GM20000 (cell line): ENCODE data around the gene STAG2.
A peak's percentile ranks its signal among the peaks of the same experiment; 100 is the strongest.
"Not testable (repeated sequence)": the region's sequence is repeated elsewhere in the genome, so short reads cannot be mapped to it uniquely, and the experiment has no call there.

Source experiments
- DNase-seq: peaks from one replicate; pipeline ENCODE4 v3.0.0; 2012; ENCODE audit warnings: low spot score
- TF ChIP-seq, protein P1 (sequence below): IDR thresholded peaks from 2 replicates; pipeline ENCODE4 v1.5.1; 2012; ENCODE audit warnings: mild to moderate bottlenecking, control low read depth; ENCODE audit errors: extremely low read depth, missing control alignments

STAG2 gene

GRCh38 chrX:123961268-123962005 lies at the start of gene STAG2:
Gene STAG2 (plus strand): TSS chrX:123961706. CDS start chrX:124022628, 60,922 bp downstream.
- TF ChIP-seq, protein P1, sequence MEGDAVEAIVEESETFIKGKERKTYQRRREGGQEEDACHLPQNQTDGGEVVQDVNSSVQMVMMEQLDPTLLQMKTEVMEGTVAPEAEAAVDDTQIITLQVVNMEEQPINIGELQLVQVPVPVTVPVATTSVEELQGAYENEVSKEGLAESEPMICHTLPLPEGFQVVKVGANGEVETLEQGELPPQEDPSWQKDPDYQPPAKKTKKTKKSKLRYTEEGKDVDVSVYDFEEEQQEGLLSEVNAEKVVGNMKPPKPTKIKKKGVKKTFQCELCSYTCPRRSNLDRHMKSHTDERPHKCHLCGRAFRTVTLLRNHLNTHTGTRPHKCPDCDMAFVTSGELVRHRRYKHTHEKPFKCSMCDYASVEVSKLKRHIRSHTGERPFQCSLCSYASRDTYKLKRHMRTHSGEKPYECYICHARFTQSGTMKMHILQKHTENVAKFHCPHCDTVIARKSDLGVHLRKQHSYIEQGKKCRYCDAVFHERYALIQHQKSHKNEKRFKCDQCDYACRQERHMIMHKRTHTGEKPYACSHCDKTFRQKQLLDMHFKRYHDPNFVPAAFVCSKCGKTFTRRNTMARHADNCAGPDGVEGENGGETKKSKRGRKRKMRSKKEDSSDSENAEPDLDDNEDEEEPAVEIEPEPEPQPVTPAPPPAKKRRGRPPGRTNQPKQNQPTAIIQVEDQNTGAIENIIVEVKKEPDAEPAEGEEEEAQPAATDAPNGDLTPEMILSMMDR, result no peak
- DNase-seq, result peak; percentile 43

- TF ChIP-seq, protein P1, result no peak
- no peak for DNase-seq
Observed at GRCh38 chrX:123917069-123917468, 44.4 kb upstream of the STAG2 start.

DNA sequence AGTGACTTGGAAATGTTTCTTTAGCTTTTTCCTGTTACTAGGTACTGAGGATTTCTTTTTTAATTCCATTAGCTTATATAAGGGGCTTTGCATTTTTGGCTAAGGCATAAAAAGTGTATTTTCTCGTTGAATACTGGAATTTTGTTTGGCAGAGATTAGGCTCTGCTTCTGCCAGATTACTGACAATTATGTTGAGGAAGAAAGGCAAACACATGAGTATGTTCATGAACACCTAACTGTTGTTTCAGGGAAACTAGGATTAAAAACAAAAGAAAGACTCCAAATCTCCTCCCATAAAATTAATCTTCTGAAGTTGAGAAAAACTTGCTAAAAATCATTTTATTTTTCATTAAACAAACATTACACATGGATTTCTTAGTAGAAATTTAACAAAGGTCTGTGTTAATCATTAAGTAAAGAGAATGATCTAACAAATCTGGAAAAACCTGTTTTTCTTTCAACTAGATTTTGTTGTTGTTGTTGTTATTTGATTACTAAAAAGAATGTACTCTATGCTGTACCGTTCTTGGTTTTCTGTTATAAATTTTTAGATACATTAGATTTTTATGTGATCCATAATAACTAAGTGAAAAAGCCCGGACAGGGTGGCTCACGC lies 43.3 kb upstream of the STAG2 start:
- no peak for DNase-seq

DNA sequence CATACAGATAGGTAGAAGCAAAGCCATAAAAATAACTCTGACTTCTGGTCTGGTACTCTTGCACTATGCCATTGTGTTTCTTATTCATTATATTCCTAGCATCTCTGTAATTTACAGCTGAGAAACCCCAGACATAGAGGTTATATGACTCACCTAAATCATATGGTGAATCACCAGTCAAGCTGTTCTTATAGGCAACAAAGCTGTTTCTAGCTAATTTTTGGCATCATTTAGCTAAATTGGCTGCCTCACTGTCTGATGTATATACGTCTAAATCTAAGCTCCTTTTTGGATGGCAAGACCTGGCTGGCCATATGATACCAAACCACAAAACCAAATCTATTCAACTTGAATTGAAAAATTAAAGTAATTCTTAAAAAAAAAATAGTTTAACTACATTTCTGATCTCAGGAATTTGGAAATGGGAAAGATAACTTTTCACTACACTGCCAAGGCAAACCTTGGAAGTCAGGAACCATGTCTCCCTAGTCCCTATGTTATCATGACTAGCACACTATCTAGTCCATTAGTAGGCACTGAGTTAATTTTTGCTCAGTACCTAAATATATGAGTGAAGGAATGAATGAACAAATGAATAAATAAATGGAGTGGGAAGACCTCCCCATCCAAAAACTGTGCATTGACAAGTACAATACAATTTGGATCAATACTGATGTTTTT lies 41.3 kb upstream of the STAG2 start:
- DNase-seq, result no peak
- TF ChIP-seq, protein P1, result no peak

More for the DNA sequence above, 43.3 kb upstream of the STAG2 start:
- TF ChIP-seq, protein P1, result no peak

DNA sequence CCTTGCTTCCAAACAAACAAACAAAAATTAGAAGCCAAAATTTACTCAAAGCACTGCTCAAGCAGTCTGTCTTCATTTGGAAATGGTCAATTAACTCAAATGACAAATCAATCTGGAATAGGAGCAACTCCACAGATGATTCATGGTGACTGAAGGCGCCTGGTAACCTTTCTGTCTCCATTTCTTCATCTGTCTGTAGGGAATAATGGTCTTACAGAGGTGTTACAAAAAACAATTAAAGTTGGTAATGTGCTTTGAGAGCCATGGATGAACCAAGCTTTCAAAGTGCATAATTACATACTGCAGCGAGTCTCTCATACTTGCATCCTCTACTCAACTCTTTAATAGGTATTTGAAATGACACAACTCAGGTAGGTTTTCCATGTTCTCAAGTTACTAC lies 38.3 kb upstream of the STAG2 start:
- no peak for DNase-seq
- TF ChIP-seq, protein P1, result no peak

GRCh38 chrX:123924186-123924585 lies 37.3 kb upstream of the STAG2 start:
- TF ChIP-seq, protein P1, result no peak
- no peak for DNase-seq

GRCh38 chrX:123927845-123928244 lies 33.7 kb upstream of the STAG2 start:
- TF ChIP-seq, protein P1, result no peak
- DNase-seq, result no peak

- not testable (repeated sequence) for DNase-seq
Observed at GRCh38 chrX:123932055-123932454, 29.5 kb upstream of the STAG2 start.
